Measurements from ENCODE around the gene OR2T1. TPM values are rescaled to one million over a fixed set of nuclear protein-coding genes. Genes with fewer than 3 reads are reported as not detected.
"Not testable (repeated sequence)": the region's sequence is repeated elsewhere in the genome, so short reads cannot be mapped to it uniquely, and the experiment has no call there.

Gene OR2T1
- total RNA-seq, 4 donors from 2014 or later = not detected

- no peaks in the 10 kb centered on the region for H3K36me3 ChIP-seq
- TF ChIP-seq CTCF (IDR thresholded peaks at IDR 0.05) (no peak), POLR2AphosphoS5 (IDR thresholded peaks at IDR 0.05) (no peak), EP300 (IDR thresholded peaks at IDR 0.05) (no peak), POLR2A (IDR thresholded peaks at IDR 0.05) (no peak)
- H3K4me3 ChIP-seq = no peak overlapping the region
- no peaks in the 10 kb centered on the region for H3K27me3 ChIP-seq
- H3K27ac ChIP-seq = no peak overlapping the region
- DNase-seq (ENCODE audit: low spot score in 2 of 2) = no peak
- H3K4me1 ChIP-seq = no peaks in the 10 kb centered on the region
- H3K9me3 ChIP-seq = no peaks in the 10 kb centered on the region
- WGBS = 83% methylated on average over 6 of the region's 6 CpGs
Measured at GRCh38 chr1:248404024-248404423, 1.2 kb downstream of the OR2T1 start.

- no peak overlapping the region for H3K27ac ChIP-seq
- no peaks in the 10 kb centered on the region for H3K36me3 ChIP-seq
- TF ChIP-seq POLR2A (IDR thresholded peaks at IDR 0.05) = no peak
- TF ChIP-seq CTCF (IDR thresholded peaks at IDR 0.05) = no peak
- no peak for TF ChIP-seq POLR2AphosphoS5 (IDR thresholded peaks at IDR 0.05)
- TF ChIP-seq EP300 (IDR thresholded peaks at IDR 0.05) = no peak
- no peaks in the 10 kb centered on the region for H3K9me3 ChIP-seq
- H3K27me3 ChIP-seq = no peaks in the 10 kb centered on the region
- 72% methylated on average over 8 of the region's 8 CpGs for WGBS
- no peaks in the 10 kb centered on the region for H3K4me1 ChIP-seq
- no peak overlapping the region for H3K4me3 ChIP-seq
- no peak for DNase-seq (ENCODE audit: low spot score in 2 of 2)
Measured at GRCh38 chr1:248406721-248407692, 4.2 kb downstream of the OR2T1 start.

GRCh38 chr1:248416226-248416625 is 13.4 kb downstream of the OR2T1 start:
- WGBS = 52% methylated on average over 3 of the region's 3 CpGs
- DNase-seq (ENCODE audit: low spot score in 2 of 2) = no peak
- no peak overlapping the region for H3K4me3 ChIP-seq
- H3K36me3 ChIP-seq = no peaks in the 10 kb centered on the region
- no peak for TF ChIP-seq POLR2A (IDR thresholded peaks at IDR 0.05)
- TF ChIP-seq EP300 (IDR thresholded peaks at IDR 0.05) = no peak
- TF ChIP-seq CTCF (IDR thresholded peaks at IDR 0.05) = no peak
- no peak for TF ChIP-seq POLR2AphosphoS5 (IDR thresholded peaks at IDR 0.05)
- H3K27me3 ChIP-seq = no peaks in the 10 kb centered on the region
- H3K9me3 ChIP-seq = peaks cover 4% of the 10 kb centered on the region
- H3K4me1 ChIP-seq = no peaks in the 10 kb centered on the region
- no peak overlapping the region for H3K27ac ChIP-seq

- no peaks in the 10 kb centered on the region for H3K27me3 ChIP-seq
- no peak for TF ChIP-seq CTCF (IDR thresholded peaks at IDR 0.05)
- TF ChIP-seq POLR2AphosphoS5 (IDR thresholded peaks at IDR 0.05) = no peak
- no peak for TF ChIP-seq POLR2A (IDR thresholded peaks at IDR 0.05)
- TF ChIP-seq EP300 (IDR thresholded peaks at IDR 0.05) = no peak
- no peak overlapping the region for H3K27ac ChIP-seq
- WGBS = 85% methylated on average over 2 of the region's 2 CpGs
- no peaks in the 10 kb centered on the region for H3K4me1 ChIP-seq
- no peak for DNase-seq (ENCODE audit: low spot score in 2 of 2)
- H3K9me3 ChIP-seq = peaks cover 4% of the 10 kb centered on the region
- H3K4me3 ChIP-seq = no peak overlapping the region
- no peaks in the 10 kb centered on the region for H3K36me3 ChIP-seq
Measured at GRCh38 chr1:248417854-248418253, 15.0 kb downstream of the OR2T1 start.

- TF ChIP-seq CTCF (IDR thresholded peaks at IDR 0.05) = no peak
- TF ChIP-seq POLR2AphosphoS5 (IDR thresholded peaks at IDR 0.05) = no peak
- TF ChIP-seq EP300 (IDR thresholded peaks at IDR 0.05) = no peak
- no peak for TF ChIP-seq POLR2A (IDR thresholded peaks at IDR 0.05)
- 12% methylated on average over 1 of the region's 1 CpG for WGBS
- H3K4me1 ChIP-seq = no peaks in the 10 kb centered on the region
- H3K9me3 ChIP-seq = peaks cover 4% of the 10 kb centered on the region
- H3K27me3 ChIP-seq = no peaks in the 10 kb centered on the region
- no peaks in the 10 kb centered on the region for H3K36me3 ChIP-seq
- no peak overlapping the region for H3K27ac ChIP-seq
- H3K4me3 ChIP-seq = no peak overlapping the region
- no peak for DNase-seq (ENCODE audit: low spot score in 2 of 2)
Measured at GRCh38 chr1:248421384-248421783, 18.5 kb downstream of the OR2T1 start.

- H3K36me3 ChIP-seq; H3K4me3 ChIP-seq; H3K4me1 ChIP-seq; DNase-seq (ENCODE audit: low spot score in 2 of 2); H3K27ac ChIP-seq; H3K27me3 ChIP-seq; H3K9me3 ChIP-seq: not testable (repeated sequence)
- WGBS = 63% methylated on average over 3 of the region's 3 CpGs
Measured at GRCh38 chr1:248427526-248428191, 24.8 kb downstream of the OR2T1 start.

GRCh38 chr1:248428192-248428533 is 25.3 kb downstream of the OR2T1 start:
- not testable (repeated sequence) for DNase-seq (ENCODE audit: low spot score in 2 of 2); H3K36me3 ChIP-seq; H3K27me3 ChIP-seq; H3K27ac ChIP-seq; H3K4me3 ChIP-seq; H3K9me3 ChIP-seq; H3K4me1 ChIP-seq
- 86% methylated on average over 3 of the region's 3 CpGs for WGBS

- WGBS = 66% methylated on average over 11 of the region's 11 CpGs
- not testable (repeated sequence) for H3K9me3 ChIP-seq; H3K27me3 ChIP-seq; H3K4me3 ChIP-seq; DNase-seq (ENCODE audit: low spot score in 2 of 2); H3K27ac ChIP-seq; H3K4me1 ChIP-seq; H3K36me3 ChIP-seq
Measured at GRCh38 chr1:248431683-248432082, 28.8 kb downstream of the OR2T1 start.
